Epidermal melanocyte (primary cell): Measurements from ENCODE around the gene AAGAB.
"Not testable (repeated sequence)": the region's sequence is repeated elsewhere in the genome, so short reads cannot be mapped to it uniquely, and the experiment has no call there.

Experiments used
- DNase-seq: peaks from one replicate; pipeline ENCODE4 v3.0.0; 2011; ENCODE audit warnings: low spot score; ENCODE audit not compliant: insufficient read length

The AAGAB gene, protein sequence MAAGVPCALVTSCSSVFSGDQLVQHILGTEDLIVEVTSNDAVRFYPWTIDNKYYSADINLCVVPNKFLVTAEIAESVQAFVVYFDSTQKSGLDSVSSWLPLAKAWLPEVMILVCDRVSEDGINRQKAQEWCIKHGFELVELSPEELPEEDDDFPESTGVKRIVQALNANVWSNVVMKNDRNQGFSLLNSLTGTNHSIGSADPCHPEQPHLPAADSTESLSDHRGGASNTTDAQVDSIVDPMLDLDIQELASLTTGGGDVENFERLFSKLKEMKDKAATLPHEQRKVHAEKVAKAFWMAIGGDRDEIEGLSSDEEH

DNA sequence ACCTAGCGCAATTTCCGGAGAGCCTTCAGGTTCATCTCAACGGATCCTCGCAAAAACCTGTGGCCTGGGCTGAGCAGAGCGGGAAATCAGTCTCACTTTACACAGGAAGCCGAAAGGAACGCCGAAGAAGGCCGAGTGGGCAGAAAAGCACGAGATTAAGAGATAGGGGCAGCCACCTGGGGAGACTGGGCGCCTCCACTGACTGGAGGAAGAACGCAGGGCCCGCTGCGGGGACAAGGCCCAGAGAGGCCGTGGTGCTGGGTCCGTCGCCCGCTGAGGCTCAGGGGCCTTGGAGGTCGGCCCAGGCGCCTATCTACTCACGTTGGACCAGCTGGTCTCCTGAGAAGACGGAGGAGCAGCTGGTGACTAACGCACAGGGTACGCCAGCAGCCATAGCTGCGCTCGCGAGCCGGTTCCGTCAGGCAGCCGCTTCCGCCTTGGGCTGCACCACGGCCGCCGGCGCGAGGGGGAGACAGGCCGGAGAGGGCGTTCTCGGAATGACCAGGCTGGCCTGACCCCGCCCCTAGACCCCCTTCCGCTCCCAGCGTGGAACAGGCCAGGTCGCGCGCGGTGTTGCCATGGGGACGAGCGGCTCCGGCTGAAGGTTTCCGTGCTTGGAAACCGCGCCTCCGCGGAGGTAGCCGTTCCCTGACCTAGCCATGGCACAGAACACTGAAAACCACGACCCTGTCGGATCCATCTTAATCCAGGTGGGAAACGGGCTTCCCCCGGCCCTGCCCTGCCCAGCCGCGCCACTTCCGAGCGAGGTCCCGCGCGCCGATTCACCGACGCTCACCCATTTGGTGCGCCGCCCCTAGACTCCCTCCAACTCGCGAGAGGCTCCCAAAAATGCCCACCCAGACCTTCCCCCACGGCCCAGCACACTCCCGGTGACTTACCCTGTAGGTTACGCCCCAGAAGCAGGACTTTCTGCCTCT is at the start of gene AAGAB, which contains the start of gene IQCH:
TSS of gene AAGAB (minus strand) at position 424 of the 938 bp plus-strand sequence. CDS start at position 394, 30 bp downstream.
TSS of gene IQCH (plus strand) at position 549 of the 938 bp plus-strand sequence. CDS start at position 660, 111 bp downstream.
- peak; percentile 95 for DNase-seq

DNA sequence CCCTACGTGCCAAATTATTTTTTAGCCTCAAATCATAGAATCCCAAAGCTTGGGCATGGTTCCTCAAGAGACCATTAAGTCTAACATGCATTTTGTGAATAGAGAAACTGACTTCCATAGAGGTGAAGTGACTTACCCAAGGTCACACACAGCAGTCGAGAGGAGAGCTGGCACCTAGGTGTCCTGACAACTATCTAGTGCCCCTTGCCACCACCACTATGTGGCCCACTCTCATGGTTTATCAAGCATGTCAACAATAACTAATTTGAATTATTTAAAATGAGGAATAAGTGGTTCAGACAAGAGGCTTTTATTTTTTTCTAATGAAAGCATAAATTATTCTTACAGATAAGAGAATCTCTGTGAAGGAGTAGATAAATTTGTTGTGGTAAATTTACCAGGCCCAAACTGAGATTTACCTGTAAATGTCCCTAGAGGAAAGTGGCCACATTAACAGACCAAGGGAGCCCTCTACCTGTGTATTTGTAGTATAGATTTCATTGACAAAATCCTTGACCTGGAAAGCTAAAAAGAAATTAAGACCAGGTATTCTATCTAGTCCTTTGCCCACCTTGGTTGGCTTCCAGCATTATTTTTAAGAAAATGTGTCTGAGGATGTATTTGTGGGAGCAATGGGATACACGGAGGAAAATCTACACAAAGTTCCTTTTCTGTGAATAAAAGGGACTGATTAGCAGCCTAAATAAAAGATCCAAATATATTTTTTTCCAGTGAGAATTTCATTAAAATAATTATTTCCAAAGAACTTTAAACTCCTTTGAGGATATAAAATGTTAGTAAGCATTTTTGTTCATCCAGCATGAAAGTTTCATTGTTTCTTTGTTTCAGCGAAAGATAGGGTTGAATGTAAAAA is 49.3 kb upstream of the AAGAB start:
- DNase-seq, result no peak

DNA sequence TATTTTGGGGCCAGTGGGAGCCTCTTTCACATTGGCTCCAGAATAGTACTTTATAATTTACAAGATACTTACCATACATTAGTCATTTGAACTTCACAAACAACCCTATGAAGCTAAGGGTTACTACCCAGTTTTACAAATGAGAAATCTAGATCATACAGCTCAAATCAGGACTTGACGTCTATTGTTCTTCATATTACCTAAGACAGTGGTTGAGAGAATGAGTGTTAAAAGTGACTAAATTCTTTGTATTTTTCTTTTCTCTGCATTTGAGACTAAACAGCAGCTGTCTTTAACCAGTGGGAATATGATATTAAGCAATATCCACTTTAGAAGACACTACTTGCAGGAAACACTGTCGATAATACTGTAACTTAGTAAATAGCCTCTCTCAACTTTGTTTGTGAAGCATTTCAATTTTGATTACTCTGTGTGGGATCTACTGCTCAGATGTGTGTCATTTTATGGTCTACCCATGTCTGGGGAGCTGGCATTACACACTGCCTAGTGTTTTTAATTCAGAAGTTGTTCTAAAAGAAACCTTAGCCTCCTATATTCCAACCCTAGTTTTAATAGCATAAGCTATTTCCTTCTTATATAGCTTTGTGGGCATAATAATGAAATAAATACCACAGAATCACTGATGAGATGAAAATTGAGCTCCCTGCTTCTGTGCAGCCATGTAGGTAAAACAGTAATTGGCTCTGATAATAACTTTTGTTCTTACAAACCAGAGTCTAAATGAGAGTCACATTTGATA is 46.0 kb upstream of the AAGAB start:
- DNase-seq, result no peak

DNA sequence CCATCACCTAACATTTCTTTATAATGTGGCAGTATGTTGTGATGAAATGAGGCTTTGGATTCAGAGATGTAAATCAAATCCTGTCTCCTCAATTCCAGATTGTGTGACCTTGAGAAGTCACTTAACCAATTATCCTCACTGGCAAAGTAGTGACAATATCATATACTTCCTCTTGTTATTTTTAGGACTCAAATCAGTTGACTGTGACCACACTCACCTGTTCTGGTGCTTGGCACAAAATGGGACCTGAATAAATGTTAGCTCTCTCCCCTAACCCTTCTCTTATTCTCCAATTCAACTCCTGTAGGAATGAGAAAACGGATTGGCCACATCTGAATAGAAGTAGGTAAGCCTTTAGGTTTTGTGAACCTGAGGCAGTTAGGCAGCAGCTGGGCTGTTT is 42.2 kb upstream of the AAGAB start:
- DNase-seq, result no peak

DNA sequence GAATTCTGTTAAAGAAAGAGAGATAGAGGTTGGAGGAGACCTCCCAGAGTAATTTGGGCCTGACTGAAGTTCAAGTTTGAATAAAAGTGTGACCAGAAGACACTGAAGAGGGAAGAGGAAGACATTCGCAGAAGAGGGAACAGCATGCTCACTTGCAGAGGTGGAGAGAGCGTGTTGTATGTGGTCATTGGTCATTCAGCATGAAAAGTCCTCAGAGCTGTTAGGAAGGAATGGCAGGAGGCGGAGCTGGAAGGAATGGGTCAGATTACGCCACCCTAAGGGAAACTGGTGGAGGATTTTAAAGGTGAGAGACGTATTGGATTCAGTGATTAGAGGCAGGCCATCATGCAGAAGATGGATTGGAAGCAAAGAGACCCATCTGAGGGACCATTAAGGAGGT is 41.7 kb upstream of the AAGAB start:
- DNase-seq, result no peak

DNA sequence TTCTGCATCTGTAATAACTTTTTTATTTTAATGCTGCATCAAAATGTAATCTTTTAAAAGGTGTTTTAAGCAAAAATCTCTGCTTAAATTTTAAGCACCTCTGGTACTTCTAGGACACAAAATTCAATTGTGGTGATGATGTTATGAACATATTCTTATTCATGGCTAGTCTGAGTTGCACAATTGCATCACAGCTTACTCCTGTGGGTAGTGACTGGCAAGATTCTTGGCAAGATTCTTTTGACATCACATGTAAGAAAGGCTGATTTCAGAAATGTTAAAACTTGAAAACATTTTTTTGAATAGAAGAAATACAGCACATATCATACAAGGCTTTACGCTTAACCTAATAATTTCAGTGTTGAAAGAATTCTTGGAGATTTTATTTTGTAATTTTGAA is 35.9 kb upstream of the AAGAB start:
- no peak for DNase-seq

DNA sequence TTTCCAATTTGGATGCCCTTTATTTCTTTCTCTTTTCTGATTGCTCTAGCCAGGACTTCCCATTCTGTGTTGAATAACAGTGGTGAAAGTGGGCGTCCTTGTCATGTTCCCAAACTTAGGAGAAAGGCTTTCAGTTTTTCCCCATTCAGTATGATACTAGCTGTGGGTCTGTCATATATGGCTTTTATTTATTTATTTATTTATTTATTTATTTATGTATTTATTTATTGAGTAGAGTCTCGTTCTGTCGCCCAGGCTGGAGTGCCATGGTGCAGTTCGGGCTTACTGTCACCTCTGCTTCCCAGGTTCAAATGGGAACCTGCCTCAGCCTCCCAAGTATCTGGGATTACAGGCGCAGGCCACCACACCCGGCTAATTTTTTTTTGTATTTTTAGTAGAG is 31.9 kb upstream of the AAGAB start:
- DNase-seq, result not testable (repeated sequence)

DNA sequence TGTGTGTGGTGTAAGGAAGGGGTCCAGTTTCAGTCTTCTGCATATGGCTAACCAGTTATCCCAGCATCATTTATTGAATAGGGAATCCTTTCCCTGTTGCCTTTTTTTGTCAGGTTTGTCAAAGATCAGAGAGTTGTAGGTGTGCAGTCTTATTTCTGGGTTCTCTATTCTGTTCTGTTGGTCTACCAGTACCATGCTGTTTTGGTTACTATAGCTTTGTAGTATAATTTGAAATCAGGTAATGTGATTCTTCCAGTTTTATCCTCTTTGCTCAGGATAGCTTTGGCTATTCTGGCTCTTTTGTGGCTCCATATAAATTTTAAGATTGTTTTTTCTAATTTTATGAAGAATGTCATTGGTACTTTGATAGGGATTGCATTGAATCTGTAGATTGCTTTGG is 31.2 kb upstream of the AAGAB start:
- not testable (repeated sequence) for DNase-seq

DNA sequence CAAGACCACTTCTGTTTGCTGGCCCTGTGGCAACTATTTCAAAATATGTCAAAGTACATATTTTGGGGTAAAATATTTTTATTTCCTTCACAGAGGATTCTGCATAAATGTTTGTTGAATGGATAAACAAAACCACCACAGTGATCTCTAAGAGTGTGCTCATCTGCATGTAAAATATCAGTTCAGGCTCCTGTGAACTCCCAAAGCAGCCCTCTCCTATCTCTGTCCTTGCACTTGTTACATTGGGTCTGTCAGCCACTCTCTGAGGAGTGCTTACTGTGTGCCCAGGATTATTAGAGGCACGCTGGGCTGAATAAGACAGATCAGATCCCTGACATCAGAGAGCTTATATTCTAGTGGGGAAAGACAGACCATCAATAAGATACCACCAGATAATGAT is 27.3 kb upstream of the AAGAB start:
- no peak for DNase-seq

DNA sequence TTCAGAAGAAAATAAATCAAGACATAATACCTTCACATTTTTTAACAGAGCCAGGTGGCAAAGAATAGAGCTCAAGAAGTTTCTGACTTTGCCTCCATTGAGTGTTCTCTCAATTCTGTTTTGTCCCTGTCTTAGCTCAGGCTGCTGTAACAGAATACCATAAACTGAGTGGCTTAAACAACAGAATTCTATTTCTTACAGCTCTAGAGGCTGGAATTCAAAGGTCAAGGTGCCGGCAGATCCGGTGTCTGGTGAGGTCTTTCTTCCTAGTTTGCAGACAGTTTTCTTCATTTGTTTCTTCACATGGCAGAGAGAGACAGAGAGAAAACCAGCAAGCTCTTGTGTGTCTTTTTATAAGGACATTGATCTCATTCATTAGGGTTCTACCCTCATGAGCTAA is 25.8 kb upstream of the AAGAB start:
- DNase-seq, result no peak

DNA sequence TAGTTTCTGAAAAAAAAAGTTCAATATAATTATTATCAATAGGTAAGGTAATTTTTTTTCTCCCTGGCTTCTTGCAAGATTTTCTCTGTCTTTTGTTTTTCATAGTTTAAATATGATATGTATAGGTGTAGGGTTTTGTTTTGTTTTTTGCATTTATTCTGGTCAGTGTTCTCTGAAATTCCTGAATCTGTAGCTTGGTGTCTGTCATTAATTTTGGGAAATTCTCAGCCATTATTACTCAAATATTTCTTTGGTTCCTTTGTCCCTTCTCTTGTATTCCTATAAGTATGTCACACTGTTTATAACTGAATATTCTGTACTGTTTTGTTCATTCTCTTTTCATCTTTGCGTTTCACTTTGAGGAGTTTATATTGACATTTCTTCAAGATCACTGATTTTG is 22.2 kb upstream of the AAGAB start:
- DNase-seq, result no peak

DNA sequence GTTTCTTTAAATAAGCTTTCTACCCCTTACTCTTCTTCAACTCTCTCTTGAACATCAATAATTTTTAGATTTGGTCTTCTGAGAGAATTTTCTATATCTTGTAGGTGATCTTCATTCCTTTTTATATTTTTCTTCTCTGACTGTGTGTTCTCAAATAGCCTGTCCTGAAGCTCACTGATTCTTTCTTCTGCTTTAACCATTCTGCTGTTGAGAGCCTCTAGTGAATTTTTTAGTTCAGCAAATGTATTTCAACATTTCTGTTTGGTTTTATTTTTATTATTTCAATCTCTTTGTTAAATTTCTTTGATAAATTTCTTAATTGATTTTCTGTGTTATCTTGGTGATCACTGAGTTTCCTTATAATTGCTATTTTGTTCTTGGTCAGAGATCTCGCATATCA is 19.8 kb upstream of the AAGAB start:
- DNase-seq, result no peak

DNA sequence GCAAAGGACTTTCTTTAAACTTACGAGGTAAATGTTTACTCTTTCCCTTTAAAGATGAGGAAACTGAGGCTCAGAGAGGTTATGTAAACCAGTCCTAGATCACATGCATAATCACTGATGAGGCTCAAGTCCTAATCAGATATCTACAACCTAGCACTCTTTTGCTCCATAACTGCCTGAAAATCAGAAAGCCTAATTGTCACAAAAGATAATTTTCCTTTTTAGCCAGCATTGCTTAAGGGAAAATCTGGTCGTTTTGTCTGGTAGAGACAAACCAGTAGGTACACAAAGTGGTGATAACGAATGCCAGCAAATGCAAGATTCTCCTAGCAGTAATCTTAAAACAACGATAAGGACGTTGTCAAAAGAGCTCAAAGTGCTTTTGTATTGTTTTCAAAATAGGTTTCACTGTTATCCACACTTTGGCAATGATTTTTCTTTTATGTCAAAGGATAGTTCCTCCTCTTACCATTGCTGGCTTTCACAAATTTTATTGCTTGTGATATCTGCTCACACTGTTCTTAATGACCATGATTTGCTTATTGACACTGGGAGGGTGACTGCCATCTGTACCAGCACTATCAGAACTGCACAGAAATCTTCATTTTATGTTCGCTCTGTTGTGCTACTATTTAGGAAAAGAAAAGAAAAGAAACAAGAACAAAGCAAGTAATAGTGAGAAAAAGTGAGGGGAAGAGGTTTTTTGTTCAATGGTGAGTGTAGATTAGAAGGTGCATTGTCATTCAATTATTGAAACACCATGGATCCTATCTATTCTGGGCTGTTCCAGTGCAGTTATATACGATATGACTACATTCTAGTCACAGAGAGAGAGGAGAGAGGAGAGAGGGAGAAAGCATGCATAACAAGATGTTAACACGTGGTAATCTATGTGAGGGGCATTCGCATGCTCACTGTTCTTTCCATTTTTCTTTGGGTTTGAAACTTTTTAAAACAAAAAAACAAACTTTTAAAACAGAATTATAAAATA is 13.8 kb upstream of the AAGAB start:
- DNase-seq, result no peak

DNA sequence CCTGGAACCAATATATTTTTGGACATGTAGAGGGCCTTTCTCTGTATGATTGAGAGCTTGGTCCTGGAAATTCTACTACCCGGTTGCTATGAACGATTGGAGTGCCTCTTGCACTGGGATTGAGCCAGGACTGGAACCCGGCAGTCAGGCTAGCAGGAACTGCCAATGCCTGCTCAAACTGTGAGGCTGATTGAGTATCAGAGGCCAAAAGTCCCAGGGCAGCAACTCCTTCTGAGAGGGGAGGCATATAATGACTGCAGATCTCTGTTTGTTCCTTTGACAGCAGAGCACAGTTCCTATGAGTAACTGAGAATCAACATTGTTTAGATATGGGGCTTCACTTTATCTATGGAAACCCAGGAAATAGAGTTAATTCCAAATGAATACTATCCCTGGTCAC is 13.0 kb upstream of the AAGAB start:
- DNase-seq, result no peak

DNA sequence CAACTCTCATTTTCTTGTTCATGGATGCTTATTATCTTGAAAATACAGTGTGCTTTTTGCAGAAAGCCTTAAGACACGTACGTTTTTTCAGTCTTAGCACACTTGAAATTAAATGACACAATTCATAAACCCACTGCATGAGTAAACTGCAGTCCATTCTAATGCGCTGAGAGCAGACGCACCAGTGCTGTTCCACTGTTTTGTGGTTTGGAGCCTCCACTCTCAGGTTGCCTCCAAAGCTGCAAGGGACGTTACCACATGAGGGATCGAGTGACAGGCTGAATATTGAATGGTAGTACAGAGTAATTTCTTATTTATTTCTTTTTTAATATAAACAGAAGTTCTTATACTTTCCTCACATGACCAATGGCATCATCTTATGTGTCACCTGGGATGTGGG is 12.4 kb upstream of the AAGAB start:
- no peak for DNase-seq

DNA sequence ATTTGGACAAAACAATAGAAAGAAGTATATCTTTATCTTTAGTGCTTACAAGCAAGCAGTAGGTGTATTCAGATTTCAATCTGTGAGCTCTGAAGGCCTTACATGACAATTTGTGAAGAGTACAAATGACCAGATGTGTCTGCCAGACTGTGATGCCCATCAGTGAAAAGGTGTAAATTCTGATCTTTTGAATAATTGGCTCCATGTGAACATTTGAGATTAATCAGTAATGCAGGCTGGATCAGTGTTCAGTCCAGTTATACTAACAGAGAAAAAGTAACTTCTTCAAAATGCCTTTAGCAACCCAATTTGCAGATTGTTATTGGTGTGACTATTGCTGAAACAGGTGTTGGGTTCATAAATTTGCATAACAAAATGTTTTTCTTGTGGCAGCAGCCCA is 5.3 kb upstream of the AAGAB start:
- DNase-seq, result no peak

DNA sequence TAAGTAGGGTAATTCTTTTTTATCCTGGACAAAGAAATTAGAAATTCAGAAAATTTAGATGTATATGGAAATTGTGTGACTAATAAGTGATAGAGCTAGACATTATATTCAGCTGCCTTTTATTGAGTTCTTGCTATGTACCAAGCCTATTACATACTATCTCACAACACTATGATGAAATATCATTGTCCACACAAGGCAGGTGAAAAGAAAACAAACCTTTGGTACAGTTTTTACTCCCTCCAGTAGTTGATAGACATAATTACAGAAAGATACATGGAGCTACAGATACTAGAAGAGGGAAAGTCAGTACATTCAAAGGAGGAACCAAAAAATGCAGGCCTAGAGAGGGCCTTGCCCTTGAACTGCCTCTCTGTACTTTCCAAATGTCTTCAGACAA is 4.9 kb upstream of the AAGAB start:
- DNase-seq, result no peak

DNA sequence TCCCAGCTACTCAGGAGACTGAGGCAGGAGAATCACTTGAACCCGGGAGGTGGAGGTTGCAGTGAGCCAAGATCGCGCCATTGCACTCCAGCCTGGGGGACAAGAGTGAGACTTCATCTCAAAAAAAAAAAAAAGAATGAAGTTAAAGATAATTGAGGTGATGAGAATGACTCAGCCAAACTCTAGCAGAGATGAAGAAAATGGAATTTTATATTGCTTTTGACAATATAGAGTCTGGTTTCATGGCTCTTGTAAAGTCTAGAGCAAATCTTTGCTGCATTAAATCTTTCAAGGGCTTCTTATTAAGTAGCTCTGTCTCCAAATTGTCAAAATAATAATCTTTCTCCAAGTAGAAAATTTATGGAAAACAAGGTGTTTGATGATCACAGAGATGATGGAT is 4.0 kb upstream of the AAGAB start:
- not testable (repeated sequence) for DNase-seq

DNA sequence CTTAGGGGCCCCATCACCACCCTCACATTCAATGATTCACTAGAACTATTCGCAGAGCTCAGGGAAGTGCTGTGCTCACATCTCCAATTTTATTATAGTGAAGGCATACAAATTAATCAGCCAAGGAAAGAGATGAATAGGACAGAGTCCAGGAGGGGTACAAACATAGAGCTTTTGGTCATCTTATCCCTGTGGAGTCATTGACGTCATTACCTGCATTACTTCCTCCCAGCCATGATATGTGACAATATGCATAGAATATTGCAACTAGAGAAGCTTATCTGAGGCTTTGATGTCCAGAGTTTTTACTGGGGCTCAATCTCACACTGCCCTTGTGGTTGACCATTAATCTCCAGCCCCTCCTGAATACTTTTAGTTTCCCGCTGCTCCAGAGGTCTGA is 1.6 kb upstream of the AAGAB start:
- no peak for DNase-seq
